ENCODE measurements around the gene OSTM1. TPM values are rescaled to one million over a fixed set of nuclear protein-coding genes. Genes with fewer than 3 reads are reported as not detected.

Gene OSTM1
- total and polyA plus RNA-seq, 2 experiments from 2014 or later, result 17.4 to 28.1 TPM

DNA sequence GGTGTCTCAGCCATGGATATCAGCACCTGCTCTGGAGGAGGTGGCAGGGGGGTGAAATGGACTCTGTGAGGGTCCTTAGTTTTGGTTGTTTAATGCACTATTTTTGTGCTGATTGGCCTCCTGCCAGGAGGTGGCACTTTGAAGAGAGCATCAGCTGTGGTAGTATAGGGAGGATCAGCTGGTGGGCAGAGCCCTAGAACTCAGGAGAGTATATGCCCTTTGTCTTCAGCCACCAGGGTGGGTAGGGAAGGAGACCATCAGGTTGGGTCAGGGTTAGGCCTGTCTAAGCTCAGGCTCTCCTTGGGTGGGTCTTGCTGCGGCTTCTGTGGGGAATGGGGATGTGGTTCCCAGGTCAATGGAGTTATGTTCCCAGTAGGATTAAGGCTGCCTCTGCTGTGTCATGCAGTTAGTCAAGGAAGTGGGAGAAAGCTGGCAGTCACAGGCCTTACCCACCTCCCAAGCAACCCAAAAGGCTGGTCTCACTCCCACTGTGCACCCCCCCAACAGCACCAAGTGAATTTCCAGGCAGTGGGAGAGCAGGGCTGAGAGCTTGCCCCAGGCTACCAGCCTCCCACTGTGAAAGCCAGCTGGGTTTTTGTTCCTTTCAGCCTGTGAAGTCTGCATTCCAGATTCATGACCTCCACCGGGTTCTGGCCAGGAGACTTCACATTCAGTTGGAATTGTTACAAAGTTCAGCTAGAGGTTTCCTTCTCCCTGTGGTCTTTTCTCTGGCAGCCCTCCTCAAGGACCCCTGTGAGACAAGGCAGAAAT, 5.7 kb upstream of the OSTM1 start:
- no peak overlapping the region for H2AFZ ChIP-seq

More for the DNA sequence above, 5.7 kb upstream of the OSTM1 start:
- Mint-ChIP-seq H3K27me3 (ENCODE audit: insufficient read depth, low read depth, poor library complexity) (peaks cover 3% of the 10 kb centered on the region), H3K36me3 (ENCODE audit: low read depth) (no peaks in the 10 kb centered on the region), H3K4me3 (no peak overlapping the region), H3K9me3 (no peaks in the 10 kb centered on the region), H3K27ac (no peak overlapping the region), H3K4me1 (peaks cover 35% of the 10 kb centered on the region)
- Histone ChIP-seq H3K79me2 (replicated peaks; ENCODE audit: insufficient read depth) (no peaks in the 10 kb centered on the region), H3K27ac (ENCODE audit: low read depth) (no peak overlapping the region), H3F3A (replicated peaks; ENCODE audit: low read depth) (peaks cover 6% of the 10 kb centered on the region; the same call in 1 of the 2 replicates), H3K27me3 (ENCODE audit: insufficient read depth) (peaks cover 10% of the 10 kb centered on the region), H4K20me1 (replicated peaks; ENCODE audit: insufficient read depth) (no peaks in the 10 kb centered on the region), H3K36me3 (ENCODE audit: insufficient read depth) (no peaks in the 10 kb centered on the region), H3K4me3 (no peak overlapping the region), H3K4me1 (ENCODE audit: insufficient read depth) (peaks cover 19% of the 10 kb centered on the region), H3K4me2 (peak overlapping the region; percentile 60), H3K9me2 (ENCODE audit: insufficient read depth) (0 out of 2 replicates have a peak, but pooled peaks cover 5% of the 10 kb centered on the region)
- ATAC-seq, result peak; percentile 80
- peak; percentile 54 for DNase-seq (ENCODE audit: low spot score)
- TF ChIP-seq EZH2phosphoT487 (IDR thresholded peaks at IDR 0.05; ENCODE audit: unreplicated experiment), result no peak
- TF ChIP-seq, protein P1, sequence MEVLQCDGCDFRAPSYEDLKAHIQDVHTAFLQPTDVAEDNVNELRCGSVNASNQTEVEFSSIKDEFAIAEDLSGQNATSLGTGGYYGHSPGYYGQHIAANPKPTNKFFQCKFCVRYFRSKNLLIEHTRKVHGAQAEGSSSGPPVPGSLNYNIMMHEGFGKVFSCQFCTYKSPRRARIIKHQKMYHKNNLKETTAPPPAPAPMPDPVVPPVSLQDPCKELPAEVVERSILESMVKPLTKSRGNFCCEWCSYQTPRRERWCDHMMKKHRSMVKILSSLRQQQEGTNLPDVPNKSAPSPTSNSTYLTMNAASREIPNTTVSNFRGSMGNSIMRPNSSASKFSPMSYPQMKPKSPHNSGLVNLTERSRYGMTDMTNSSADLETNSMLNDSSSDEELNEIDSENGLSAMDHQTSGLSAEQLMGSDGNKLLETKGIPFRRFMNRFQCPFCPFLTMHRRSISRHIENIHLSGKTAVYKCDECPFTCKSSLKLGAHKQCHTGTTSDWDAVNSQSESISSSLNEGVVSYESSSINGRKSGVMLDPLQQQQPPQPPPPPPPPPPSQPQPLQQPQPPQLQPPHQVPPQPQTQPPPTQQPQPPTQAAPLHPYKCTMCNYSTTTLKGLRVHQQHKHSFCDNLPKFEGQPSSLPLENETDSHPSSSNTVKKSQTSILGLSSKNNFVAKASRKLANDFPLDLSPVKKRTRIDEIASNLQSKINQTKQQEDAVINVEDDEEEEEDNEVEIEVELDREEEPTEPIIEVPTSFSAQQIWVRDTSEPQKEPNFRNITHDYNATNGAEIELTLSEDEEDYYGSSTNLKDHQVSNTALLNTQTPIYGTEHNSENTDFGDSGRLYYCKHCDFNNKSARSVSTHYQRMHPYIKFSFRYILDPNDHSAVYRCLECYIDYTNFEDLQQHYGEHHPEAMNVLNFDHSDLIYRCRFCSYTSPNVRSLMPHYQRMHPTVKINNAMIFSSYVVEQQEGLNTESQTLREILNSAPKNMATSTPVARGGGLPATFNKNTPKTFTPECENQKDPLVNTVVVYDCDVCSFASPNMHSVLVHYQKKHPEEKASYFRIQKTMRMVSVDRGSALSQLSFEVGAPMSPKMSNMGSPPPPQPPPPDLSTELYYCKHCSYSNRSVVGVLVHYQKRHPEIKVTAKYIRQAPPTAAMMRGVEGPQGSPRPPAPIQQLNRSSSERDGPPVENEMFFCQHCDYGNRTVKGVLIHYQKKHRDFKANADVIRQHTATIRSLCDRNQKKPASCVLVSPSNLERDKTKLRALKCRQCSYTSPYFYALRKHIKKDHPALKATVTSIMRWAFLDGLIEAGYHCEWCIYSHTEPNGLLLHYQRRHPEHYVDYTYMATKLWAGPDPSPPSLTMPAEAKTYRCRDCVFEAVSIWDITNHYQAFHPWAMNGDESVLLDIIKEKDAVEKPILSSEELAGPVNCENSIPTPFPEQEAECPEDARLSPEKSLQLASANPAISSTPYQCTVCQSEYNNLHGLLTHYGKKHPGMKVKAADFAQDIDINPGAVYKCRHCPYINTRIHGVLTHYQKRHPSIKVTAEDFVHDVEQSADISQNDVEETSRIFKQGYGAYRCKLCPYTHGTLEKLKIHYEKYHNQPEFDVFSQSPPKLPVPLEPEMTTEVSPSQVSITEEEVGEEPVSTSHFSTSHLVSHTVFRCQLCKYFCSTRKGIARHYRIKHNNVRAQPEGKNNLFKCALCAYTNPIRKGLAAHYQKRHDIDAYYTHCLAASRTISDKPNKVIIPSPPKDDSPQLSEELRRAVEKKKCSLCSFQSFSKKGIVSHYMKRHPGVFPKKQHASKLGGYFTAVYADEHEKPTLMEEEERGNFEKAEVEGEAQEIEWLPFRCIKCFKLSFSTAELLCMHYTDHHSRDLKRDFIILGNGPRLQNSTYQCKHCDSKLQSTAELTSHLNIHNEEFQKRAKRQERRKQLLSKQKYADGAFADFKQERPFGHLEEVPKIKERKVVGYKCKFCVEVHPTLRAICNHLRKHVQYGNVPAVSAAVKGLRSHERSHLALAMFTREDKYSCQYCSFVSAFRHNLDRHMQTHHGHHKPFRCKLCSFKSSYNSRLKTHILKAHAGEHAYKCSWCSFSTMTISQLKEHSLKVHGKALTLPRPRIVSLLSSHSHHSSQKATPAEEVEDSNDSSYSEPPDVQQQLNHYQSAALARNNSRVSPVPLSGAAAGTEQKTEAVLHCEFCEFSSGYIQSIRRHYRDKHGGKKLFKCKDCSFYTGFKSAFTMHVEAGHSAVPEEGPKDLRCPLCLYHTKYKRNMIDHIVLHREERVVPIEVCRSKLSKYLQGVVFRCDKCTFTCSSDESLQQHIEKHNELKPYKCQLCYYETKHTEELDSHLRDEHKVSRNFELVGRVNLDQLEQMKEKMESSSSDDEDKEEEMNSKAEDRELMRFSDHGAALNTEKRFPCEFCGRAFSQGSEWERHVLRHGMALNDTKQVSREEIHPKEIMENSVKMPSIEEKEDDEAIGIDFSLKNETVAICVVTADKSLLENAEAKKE (CRISPR knock-in tag; IDR thresholded peaks at IDR 0.05), result peak; percentile 92

All from GM23338 (cell line).